CD4-positive, alpha-beta T cell treated with Interleukin-15 for 1 hour (primary cell): Measurements from ENCODE around the gene F11.
"Not testable (repeated sequence)": the region's sequence is repeated elsewhere in the genome, so short reads cannot be mapped to it uniquely, and the experiment has no call there.

Experiments
- DNase-seq: peaks from one replicate; pipeline ENCODE4 v3.0.0-alpha.2; 2020

F11 gene

DNA sequence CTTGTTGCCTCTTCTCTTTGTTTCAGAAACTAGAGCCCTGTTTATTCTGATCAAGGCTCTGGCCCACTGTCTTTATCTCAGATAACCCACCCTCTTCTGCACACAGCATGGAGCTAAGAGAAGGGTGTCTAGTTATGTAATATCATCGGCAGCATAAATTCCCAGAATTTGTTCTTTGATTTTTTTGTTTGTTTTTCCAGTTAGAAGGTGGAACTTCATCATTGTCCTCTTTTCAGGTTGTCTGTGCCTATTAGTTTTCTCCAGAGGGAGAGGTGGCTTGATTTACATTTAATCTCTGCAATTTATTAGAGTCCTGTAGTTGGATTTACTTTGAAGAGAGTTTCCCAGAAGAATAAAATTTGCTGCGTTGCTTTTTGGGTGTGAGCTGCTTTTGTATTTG is 15.2 kb upstream of the F11 start:
- DNase-seq: no peak

- no peak for DNase-seq
Measured at GRCh38 chr4:186255122-186255521, 10.9 kb upstream of the F11 start.

DNA sequence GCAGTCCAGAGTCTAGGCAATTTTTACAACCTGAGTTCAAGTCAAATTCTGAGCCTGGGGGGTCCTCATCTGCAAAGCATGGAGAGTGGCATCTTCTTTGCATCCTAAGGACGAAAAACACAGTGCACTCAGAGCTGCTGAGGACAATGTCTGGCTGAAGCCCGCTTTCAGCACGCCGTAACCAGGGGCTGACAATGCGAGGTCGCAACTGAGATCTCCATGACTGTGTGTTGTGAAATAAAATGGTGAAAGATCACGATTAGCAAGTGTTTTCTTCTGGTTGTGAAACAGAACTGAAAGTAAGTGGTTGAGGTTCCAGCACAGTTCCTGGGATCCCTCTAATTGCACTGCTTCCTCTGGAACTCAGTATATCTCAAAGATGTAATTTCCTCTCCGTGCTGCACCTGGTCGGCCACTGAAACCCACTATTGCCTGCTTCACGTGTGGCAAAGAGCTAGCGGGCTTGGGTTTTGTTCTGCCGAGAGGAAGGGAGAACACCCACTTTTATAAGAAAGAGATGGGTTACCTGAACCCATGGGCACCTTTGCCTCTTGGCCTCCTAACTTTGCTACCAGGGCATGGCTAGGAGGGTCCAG is 7.7 kb upstream of the F11 start:
- DNase-seq: no peak

- no peak for DNase-seq
Measured at GRCh38 chr4:186260117-186260503, 5.9 kb upstream of the F11 start.

GRCh38 chr4:186260504-186261448 is 5.2 kb upstream of the F11 start:
- no peak for DNase-seq

DNA sequence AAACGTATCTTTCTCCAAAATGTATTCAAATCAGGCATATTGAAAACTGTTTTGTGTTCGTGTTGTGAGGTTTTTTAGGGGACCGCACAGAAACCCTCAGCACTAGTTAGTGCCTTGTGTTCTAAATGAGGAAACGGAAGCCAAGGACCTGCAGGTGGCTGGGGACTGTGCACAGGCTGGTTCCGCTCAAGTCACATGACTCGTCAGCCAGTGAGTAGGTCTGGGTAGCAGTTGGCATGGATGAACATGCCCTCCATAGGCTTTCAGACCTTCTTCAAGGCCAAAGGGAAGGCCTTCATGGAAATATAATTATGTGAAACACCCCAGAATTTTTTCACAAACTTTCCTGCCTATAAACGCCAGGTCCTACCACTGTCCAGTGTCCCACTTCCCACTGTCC is 1.3 kb upstream of the F11 start:
- no peak for DNase-seq

DNA sequence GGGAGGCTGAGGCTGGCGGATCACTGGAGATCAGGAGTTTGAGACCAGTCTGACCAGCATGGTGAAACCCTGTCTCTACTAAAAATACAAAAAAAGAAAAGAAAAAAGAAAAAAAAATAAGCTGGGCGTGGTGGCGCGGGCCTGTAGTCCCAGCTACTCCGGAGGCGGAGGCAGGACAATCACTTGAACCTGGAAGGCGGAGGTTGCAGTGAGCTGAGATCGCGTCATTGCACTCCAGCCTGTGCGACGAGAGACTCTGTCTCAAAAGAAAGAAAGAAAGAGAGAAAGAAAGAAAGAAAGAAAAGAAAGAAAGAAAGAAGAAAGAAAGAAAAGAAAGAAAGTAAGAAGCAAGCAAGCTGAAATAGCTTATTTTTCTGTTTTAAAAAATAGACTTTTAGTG is 739 bp upstream of the F11 start:
- DNase-seq: not testable (repeated sequence)

- DNase-seq: no peak
Measured at GRCh38 chr4:186266729-186267456, 904 bp downstream of the F11 start.

DNA sequence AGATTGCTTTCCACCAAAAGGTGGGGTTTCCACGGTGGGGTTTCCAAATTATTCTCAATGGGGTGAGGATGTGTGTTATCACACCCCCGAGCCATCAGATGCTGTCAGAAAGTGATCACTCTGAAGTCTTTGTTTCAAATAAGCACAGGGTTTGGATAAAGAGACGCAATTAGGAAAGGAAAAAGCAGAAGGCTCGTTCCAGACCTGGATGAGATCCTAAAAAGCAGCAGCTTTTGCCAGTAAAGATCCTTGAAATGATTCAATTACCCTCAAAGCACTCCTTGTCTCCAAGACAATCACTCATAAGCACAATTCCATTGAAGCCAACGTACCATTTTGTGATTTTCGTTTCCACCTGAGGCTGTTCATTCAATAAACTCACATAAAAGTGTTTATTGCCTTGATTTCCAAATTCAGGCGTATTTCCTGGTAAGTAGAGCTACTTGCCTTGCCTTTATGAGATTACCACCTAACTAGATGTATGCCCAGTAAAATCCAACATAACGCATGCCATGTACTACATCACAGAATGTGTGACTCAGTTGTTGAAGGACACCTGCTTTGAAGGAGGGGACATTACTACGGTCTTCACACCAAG is 5.2 kb downstream of the F11 start:
- DNase-seq: no peak

DNA sequence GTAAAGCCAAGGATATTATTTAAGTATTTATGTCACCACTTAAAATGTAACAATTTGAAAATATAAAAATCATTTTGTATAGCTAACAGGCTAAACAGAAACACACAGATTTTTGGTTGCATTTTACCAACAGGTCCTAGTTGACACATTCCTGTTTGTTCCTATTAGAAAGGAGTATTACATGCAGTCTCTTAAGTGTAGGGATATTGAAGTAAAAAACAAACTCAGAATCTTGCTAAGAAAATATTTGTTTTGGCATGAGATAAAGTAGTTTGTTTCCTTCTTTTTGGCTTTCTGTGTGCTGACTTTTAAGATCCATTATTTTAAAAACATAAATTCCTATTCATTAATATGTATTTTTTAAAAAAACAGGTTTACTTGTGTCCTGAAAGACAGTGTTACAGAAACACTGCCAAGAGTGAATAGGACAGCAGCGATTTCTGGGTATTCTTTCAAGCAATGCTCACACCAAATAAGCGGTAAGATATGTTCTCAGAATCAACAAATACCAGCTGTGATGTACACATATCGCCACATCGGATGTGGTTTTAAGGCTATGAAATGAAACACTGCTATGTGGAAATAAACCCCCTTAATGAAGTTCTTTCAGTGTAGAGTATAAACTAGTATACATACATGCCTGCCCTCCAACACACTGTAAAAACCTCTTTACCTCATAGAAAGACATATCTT is 6.9 kb downstream of the F11 start:
- no peak for DNase-seq

DNA sequence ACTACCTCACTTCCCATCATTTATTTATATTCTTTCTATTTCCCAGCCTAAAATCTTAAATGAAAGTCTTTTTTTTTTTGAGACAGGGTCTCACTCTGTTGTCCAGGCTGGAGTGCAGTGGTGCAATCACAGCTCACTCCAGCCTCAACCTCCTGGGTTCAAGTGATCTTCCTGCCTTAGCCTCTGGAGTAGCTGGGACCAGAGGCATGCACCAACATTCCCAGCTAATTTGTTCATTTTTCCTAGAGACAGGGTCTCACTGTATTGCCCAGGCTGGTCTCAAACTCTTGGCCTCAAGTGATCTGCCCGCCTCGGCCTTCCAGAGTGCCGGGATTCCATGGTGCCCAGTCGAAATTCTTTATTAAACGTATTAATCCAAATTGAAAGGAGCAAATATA is 7.4 kb downstream of the F11 start:
- DNase-seq: not testable (repeated sequence)

DNA sequence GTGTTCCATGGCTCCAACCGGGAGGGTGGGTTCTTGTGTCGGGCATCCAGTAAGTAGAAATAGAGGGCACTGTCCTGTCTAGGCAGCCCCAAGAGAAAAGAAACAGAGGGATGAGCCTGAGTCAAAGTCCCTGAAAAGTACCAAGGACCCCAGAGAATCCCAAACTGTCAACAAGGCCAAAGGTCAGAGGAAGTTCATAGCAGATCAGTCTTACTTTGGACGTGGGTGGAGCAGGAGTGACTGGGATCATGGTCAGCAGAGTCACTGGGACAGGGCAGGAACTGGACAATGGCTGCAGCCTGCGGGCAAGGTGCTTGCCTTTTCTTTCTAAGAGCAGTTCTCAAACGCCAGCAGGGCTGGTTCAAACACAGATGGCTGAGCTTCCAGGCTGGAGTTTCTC is 17.3 kb downstream of the F11 start:
- DNase-seq: no peak

DNA sequence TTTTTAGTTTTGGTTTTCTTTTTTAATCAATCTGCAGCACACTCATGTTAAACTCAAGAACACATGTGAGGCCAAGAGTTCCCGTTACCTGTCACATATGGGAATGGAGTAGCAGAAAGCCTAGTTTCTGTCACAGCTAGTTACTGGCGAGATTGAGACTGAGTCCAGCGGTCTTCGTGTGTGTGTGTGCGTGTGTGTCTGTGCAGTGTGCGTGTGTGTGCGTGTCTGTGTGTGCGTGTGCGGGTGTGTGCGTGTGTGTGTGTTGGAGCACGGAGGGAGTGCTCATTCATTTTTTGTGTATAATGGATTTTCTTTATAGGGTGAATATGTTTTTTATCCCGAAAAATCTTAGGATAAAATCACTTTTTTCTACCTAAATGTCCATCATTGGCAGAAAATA is 19.2 kb downstream of the F11 start:
- DNase-seq: no peak

DNA sequence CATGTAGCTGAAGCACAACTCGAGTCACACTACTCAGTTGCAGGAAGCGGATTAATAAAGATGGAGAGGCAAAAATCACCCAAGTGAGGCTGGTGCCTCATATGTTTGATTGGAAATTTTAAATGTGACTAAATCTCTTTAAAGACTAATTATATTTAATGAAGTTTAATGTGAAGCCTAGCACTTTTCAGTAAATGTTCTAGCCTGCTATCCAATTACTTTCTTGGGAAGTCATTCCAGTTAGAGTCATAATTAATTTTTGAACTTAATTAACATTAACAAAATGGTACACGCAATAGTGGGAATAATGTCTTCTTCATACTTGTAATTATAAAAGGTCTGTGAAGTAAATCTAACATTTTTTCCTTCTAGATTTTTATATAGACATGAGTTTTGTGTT is 20.6 kb downstream of the F11 start:
- no peak for DNase-seq

DNA sequence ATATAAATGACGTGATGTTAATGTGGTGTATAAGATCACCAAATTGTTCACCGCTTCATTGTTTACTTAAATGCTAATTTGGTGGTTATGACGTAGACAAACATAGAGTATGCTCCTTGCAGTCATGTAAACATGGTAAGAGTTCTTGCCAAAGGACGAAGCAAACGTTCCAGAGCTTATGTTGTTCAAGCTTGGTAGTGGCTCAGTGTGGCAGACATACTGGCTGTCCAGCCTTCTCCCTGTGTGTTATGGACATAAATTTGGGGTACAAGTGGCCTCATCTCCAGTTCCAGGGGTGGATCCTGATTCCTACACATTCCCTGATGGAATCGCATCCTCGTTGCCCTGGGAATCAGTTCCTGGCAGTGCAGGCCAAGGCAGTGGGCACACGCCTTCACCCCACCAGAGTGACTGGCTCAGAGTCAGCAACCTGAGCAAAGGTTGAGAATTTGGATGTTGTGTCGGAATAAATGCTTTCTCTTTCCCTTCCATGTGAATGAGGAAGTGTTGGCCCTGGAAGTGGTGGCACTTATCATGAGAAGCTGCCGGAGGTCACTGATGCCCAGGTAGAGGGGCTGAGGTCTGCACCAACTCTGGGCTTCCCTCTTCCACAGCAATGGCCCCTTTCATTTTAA is 25.4 kb downstream of the F11 start:
- no peak for DNase-seq

DNA sequence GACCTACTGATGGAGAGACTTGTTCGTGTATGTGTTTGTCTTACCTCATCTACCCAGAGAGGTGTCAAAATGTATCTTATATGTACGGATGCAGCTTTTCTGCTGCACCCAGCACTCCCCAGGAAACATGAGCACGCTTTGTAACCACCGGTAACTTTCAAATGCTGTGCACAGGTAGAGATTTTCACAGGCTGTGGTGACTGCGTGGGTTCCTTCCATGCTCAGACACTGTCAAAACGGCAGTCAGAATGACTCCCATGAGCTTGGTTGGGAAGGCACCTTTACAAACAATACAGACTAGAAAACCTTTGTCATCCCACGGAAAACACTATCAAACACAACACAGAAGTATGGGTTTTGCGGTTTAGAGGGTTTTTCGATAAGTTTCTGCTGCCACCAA is 28.2 kb downstream of the F11 start:
- no peak for DNase-seq

DNA sequence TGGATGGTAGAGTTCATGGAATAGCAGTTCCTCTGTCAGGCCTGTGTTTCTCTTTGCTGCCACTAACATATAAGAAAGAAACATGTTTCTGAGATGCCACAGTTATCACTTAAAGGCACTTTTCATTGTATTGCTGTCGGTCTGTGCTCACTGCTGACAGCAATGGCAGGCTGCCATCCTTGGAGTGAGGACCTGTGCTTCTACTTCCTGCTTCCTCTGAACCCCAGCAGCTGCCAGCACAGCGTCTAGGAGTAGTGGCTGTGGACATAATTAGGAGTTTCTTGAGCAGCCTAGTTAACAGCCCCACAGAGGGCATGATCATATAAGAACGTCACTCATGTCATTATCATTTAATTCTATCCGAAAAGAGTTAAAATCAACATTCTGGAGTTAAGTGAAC is 30.5 kb downstream of the F11 start:
- DNase-seq: no peak

- no peak for DNase-seq
Measured at GRCh38 chr4:186297013-186297645, 31.1 kb downstream of the F11 start.

DNA sequence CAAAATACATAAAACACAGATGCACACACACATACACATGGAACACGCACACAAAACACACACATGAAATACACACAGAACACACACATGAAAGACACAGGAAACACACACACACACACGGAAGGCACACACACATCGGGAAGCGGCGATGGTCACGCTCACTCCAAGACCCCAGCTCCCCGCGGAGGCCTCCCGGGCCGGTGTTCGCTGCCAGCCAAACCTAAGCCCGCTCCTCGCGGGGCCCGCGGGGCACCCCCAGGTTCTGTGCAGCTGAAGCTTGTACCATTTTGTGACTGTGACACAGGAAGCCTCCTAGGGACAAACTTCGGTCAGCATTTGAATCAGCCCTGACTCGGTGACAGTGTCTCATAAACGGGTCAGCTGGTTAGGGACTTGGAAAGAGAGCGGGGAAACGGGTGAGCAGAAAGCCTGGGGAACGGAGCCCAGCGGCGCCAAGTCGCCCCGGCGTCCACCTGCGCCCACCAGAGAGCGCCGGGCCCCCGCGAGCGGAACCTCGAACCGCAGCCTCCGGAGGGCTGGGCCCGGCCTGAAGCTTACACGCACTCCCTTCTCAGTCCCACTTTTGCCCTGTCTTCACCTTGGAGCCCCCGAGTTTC is 32.1 kb downstream of the F11 start:
- no peak for DNase-seq

DNA sequence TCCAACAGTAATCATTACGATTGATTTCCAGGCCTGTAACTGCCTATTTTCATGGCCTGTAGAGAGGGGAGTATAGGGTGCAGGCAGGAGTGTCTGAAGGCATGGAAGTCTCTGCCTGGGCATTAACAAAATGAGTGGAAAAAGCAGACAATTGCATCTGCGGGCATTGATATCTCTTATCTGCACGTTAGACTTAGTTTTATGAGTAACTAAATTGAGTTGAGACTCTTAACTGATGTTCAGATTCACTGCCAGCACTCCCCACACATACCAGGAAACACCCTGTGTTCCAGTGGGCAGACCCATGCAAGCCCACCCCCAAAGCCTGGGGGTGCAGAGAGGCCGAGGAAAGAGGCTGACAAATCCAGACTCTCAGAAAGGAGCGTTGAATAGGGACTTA is 33.3 kb downstream of the F11 start:
- no peak for DNase-seq

GRCh38 chr4:186300659-186301390 is 34.8 kb downstream of the F11 start:
- no peak for DNase-seq
